GM23248 (cell line): ENCODE data around the gene FICD.

ENCODE experiments used
- EZH2 ChIP-seq: fragments of 200-600 bp; sonication (generic); IDR thresholded peaks from 2 replicates; pipeline ENCODE4 v1.6.1; 2018; ENCODE audit warnings: antibody characterized with exemption, mild to moderate bottlenecking; ENCODE audit not compliant: insufficient read depth, poor library complexity, severe bottlenecking
- EZH2phosphoT487 ChIP-seq: fragments of 200-600 bp; sonication (generic); IDR thresholded peaks from 2 replicates; pipeline ENCODE4 v1.6.1; 2018; ENCODE audit warnings: antibody characterized with exemption, moderate library complexity, mild to moderate bottlenecking, low read depth; ENCODE audit not compliant: insufficient read depth

GRCh38 chr12:108511633-108512540, 3.2 kb upstream of the FICD start:
- TF ChIP-seq EZH2phosphoT487 (no peak), EZH2 (no peak)
